ENCODE results near the gene CRY1.
A peak's percentile ranks its signal among the peaks of the same experiment; 100 is the strongest.
"Not testable (repeated sequence)": the region's sequence is repeated elsewhere in the genome, so short reads cannot be mapped to it uniquely, and the experiment has no call there.

CRY1 gene

DNA sequence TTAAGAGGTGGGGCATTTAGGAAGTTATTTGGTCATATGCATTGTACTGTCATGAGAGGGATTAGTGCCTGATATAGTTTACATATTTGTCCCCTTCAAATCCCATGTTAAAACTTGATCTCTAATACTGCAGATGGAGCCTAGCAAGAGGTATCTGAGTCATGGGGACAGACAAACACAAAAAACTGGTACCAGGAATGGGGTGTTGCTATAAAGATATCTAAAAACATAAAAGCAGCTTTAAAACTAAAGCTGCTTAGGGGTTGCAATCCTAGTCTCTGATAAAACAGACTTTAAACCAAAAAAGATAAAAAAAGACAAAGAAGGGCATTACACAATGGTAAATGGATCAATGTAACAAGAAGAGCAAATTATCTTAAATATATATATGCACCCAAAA is 11.6 kb downstream of the CRY1 start:
- TF ChIP-seq, protein P1, sequence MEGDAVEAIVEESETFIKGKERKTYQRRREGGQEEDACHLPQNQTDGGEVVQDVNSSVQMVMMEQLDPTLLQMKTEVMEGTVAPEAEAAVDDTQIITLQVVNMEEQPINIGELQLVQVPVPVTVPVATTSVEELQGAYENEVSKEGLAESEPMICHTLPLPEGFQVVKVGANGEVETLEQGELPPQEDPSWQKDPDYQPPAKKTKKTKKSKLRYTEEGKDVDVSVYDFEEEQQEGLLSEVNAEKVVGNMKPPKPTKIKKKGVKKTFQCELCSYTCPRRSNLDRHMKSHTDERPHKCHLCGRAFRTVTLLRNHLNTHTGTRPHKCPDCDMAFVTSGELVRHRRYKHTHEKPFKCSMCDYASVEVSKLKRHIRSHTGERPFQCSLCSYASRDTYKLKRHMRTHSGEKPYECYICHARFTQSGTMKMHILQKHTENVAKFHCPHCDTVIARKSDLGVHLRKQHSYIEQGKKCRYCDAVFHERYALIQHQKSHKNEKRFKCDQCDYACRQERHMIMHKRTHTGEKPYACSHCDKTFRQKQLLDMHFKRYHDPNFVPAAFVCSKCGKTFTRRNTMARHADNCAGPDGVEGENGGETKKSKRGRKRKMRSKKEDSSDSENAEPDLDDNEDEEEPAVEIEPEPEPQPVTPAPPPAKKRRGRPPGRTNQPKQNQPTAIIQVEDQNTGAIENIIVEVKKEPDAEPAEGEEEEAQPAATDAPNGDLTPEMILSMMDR (IDR thresholded peaks at IDR 0.05; ENCODE audit: low read depth, low read length, missing control alignments): no peak
- in situ Hi-C loops (cut with HindIII; ENCODE audit: low sequenced_read_pairs): no loop called here
- no peak for DNase-seq (ENCODE audit: low read depth)
- no peak overlapping the region for H3K4me3 ChIP-seq (ENCODE audit: low read depth, low read length)

DNA sequence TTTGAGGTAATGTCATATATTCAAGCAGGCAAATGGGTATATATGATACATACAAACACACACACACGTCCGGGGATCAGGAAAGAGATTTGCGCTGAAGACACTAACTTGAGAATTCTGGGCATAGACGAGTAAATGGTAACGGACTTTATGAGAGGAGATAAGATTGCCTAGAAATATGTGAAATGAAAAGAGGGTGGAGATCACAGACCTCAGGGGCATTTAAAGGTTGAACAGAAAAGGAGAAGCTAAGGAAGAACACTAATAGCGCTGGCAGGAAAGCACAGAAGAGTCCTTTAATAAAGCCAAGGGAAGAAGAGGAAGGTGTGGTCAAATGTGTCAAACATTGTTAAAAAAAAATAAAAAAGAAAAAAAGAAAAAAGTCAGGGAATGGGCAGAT is 13.1 kb downstream of the CRY1 start:
- H3K4me3 ChIP-seq (ENCODE audit: low read depth, low read length): no peak overlapping the region
- no peak for DNase-seq (ENCODE audit: low read depth)
- in situ Hi-C loops (cut with HindIII; ENCODE audit: low sequenced_read_pairs): no loop called here
- TF ChIP-seq, protein P1 (IDR thresholded peaks at IDR 0.05; ENCODE audit: low read depth, low read length, missing control alignments): no peak

DNA sequence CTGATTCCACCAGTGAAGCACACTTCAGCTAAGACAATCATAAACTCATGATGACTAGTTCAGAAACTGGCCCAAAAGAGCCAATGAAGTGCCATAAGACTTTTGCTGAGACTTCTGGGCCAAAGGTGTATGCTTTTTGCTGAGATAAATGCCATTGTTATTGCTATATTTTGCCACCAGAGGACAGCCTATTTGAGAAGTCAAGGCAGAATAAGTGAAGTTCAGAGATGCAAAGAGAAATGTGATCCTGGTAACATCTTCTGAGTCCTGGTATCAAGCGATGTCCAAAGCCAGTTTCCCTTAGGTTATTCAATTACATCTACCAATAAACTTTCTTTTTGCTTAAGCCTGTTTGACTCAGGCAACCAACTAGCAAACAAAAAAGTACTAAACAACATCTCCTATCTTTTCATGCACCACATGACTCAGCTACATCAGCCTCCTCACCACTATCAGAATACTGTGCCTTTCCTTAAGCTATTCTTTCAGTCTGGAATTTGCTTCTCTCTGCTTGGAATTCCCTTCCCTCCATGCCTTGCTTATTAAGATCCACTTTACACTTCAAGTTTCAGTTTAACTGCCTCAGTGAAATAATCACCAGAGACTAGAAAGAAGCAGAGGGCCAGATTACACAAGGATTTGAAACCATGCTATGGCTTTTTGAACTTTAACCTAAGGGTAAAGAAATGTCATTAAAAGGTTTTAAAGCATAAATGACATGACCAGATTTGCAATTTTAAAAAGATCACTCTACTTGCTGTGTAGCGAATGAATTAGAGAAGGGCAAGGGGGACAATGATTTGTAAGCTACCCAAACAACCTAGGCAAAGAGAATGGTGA is 14.0 kb downstream of the CRY1 start:
- no peak overlapping the region for H3K4me3 ChIP-seq (ENCODE audit: low read depth, low read length)
- TF ChIP-seq, protein P1 (IDR thresholded peaks at IDR 0.05; ENCODE audit: low read depth, low read length, missing control alignments): peak; percentile 65
- in situ Hi-C loops (cut with HindIII; ENCODE audit: low sequenced_read_pairs): no loop called here
- DNase-seq (ENCODE audit: low read depth): peak; percentile 16

DNA sequence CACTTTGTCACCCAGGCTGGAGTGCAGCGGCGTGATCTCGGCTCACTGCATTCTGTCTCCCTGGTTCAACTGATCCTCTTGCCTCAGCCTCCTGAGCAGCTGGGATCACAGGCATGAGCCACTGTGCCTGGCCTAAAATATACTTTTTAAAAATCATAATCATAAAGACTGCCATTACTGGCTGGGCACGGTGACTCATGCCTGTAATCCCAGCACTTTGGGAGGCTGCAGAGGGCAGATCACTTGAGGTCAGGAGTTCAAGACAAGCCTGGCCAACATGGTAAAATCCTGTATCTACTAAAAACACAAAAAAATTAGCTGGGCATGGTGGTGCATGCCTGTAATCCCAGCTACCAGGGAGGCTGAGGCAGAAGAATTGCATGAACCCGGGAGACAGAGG is 20.1 kb downstream of the CRY1 start:
- DNase-seq (ENCODE audit: low read depth); in situ Hi-C loops (cut with HindIII; ENCODE audit: low sequenced_read_pairs); H3K4me3 ChIP-seq (ENCODE audit: low read depth, low read length): not testable (repeated sequence)

DNA sequence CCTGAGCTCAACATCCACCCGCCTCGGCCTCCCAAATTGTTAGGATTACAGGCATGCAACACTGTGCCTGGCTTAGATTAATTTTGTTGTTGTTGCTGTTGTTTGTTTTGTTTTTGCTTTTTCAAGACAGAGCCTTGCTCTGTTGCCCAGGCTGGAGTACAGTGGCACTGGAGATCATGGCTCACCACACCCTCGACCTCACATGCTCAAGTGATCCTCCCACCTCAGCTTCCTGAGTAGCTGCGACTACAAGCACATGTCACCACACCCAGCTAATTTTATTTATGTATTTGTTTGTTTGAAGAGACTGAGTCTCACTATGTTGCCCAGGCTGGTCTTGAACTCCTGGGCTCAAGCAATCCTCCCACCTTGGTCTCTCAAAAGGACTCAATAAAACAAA is 26.7 kb downstream of the CRY1 start:
- TF ChIP-seq, protein P1 (IDR thresholded peaks at IDR 0.05; ENCODE audit: low read depth, low read length, missing control alignments): no peak
- in situ Hi-C loops (cut with HindIII; ENCODE audit: low sequenced_read_pairs): no loop called here
- H3K4me3 ChIP-seq (ENCODE audit: low read depth, low read length): no peak overlapping the region
- DNase-seq (ENCODE audit: low read depth): no peak

DNA sequence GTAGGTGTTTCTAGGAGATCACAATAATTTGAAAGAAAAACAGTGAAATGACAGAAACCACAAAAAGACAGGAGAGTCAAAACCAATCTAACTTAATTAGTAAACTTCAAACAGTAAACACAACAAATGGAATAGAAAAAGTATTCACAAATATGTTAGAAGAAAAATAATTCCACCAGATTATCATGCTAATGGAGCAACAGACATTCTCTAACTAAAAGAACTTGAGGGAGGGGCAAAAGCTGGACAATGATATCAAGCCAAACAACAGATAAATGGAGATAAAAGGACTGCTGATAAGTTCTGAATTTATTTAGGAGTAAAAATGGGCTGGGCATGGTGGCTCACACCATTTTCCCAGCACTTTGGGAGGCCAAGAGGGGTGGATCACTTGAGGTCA is 28.7 kb downstream of the CRY1 start:
- no peak overlapping the region for H3K4me3 ChIP-seq (ENCODE audit: low read depth, low read length)
- TF ChIP-seq, protein P1 (IDR thresholded peaks at IDR 0.05; ENCODE audit: low read depth, low read length, missing control alignments): no peak
- in situ Hi-C loops (cut with HindIII; ENCODE audit: low sequenced_read_pairs): no loop called here
- DNase-seq (ENCODE audit: low read depth): no peak

DNA sequence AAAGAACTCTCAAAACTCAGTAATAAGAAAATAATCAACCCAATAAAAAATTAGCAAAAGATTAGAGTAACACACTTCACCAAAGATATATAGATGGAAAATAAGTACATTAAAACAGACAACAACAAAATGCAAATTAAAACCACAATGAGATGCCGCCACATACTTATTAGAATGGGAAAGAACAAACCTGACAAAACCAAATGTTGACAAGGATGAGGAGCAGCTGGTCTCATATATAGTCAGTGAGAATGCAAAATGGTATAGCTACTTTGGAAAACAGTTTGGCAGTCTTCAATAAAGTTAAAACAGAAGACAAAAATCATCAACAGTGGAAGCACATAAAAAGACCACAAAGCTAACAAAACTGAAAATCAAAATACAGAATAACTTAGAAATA is 29.1 kb downstream of the CRY1 start:
- no peak overlapping the region for H3K4me3 ChIP-seq (ENCODE audit: low read depth, low read length)
- TF ChIP-seq, protein P1 (IDR thresholded peaks at IDR 0.05; ENCODE audit: low read depth, low read length, missing control alignments): no peak
- no peak for DNase-seq (ENCODE audit: low read depth)
- in situ Hi-C loops (cut with HindIII; ENCODE audit: low sequenced_read_pairs): no loop called here

Measured in astrocyte of the cerebellum (primary cell).